ENCODE results near the gene PWWP2A. TPM values are rescaled to one million over a fixed set of nuclear protein-coding genes. Genes with fewer than 3 reads are reported as not detected.
A peak's percentile ranks its signal among the peaks of the same experiment; 100 is the strongest.

The PWWP2A gene
- total and polyA plus RNA-seq, 2 of the 8 experiments (the other 6 are each of a cell fraction or from before 2014, with no cell fraction given) = 18.5 to 63.0 TPM

- no peaks in the 10 kb centered on the region for H3K9me3 ChIP-seq (ENCODE audit: insufficient read depth in 2 of 2, low read depth in 1 of 2, low read length in 1 of 2)
- H4K5ac ChIP-seq (ENCODE audit: insufficient read length, low read depth, low read length) = no peak overlapping the region
- no peak overlapping the region for H2BK20ac ChIP-seq (ENCODE audit: low read length)
- H3K14ac ChIP-seq (ENCODE audit: insufficient read length) = no peak overlapping the region
- H3K79me2 ChIP-seq (ENCODE audit: control insufficient read depth in 1 of 2, insufficient read depth in 2 of 2, low read length in 2 of 2) = no peaks in the 10 kb centered on the region
- DNase-seq (ENCODE audit: low read depth in 1 of 2, low spot score in 2 of 2) (no peak), FAIRE-seq (no peak)
- no peak overlapping the region for H4K91ac ChIP-seq (replicated peaks; ENCODE audit: insufficient read length, low read length)
- H3K4me2 ChIP-seq (ENCODE audit: insufficient read depth in 1 of 2, low read depth in 2 of 2, low read length in 2 of 2) = no peak overlapping the region
- H3K18ac ChIP-seq (ENCODE audit: extremely low read depth, low read length) = no peak overlapping the region
- POLR2A ChIA-PET (ENCODE audit: partially characterized antibody) = interaction anchor here (0.6 to 1.2 kb wide), 4 partner anchors 14 to 87 kb away, joined by 3 to 4 read pairs (median 3); no protein-coding TSS in a partner anchor
- H2BK15ac ChIP-seq (ENCODE audit: low read length) = 0 out of 2 replicates have a peak overlapping the region, but pooled peaks have one; percentile 29
- no peak overlapping the region for H3K23ac ChIP-seq (ENCODE audit: insufficient read length)
- CTCF ChIA-PET (ENCODE audit: partially characterized antibody) = interaction anchor here (0.7 to 1.4 kb wide), 3 partner anchors 10 to 47 kb away, joined by 3 to 5 read pairs (median 3); no protein-coding TSS in a partner anchor
- no peak overlapping the region for H3K27ac ChIP-seq (ENCODE audit: low read depth, low read length)
- H4K8ac ChIP-seq (ENCODE audit: extremely low read depth, insufficient read depth, low read length) = no peak overlapping the region
- H2AK5ac ChIP-seq (ENCODE audit: low read depth, low read length) = no peak overlapping the region
- H3K27me3 ChIP-seq (replicated peaks in 1 of 4; ENCODE audit: control insufficient read depth in 3 of 4, extremely low read depth in 1 of 4, insufficient read depth in 3 of 4, low read length in 3 of 4) = no peaks in the 10 kb centered on the region; a peak in 1 of 7 replicates
- H3K4me1 ChIP-seq (replicated peaks in 1 of 4; ENCODE audit: control insufficient read depth in 3 of 4, insufficient read depth in 4 of 4, low read length in 3 of 4) = peaks cover 0 to 4% (median 1%) of the 10 kb centered on the region in 4 experiments; a peak in 2 of 7 replicates
- WGBS, 2 experiments (ENCODE audit: extremely low coverage in 1 of 2, insufficient coverage in 1 of 2, insufficient read length in 1 of 2, insufficient replicate concordance in 2 of 2, low coverage in 1 of 2, low lambda C conversion rate in 2 of 2, missing lambda C conversion rate in 1 of 2) = 85% methylated on average over 3 of the region's 3 CpGs; no CpG with 5 or more reads in 1 of the 2 experiments
- H3K4me3 ChIP-seq (ENCODE audit: extremely low read depth in 1 of 4, insufficient read depth in 2 of 4, low read depth in 3 of 4, low read length in 4 of 4) = no peak overlapping the region
- no peak overlapping the region for H2BK120ac ChIP-seq (replicated peaks; ENCODE audit: low read depth, low read length)
- no peak overlapping the region for H3K56ac ChIP-seq (replicated peaks; ENCODE audit: insufficient read length, low read depth, low read length)
- H2BK12ac ChIP-seq (ENCODE audit: low read depth, low read length) = 0 out of 2 replicates have a peak overlapping the region, but pooled peaks have one; percentile 27
- H3K23me2 ChIP-seq (ENCODE audit: low read depth, low read length) = no peaks in the 10 kb centered on the region
- peak; percentile 59; the same call in 1 of the 2 replicates for TF ChIP-seq KDM1A (IDR thresholded peaks at IDR 0.05; ENCODE audit: borderline replicate concordance, low read length)
- no peak for TF ChIP-seq TAF1 (IDR thresholded peaks at IDR 0.05; ENCODE audit: low read depth, low read length)
- TF ChIP-seq POU5F1 (IDR thresholded peaks at IDR 0.05; ENCODE audit: low read depth, low read length) = no peak
- H3K4ac ChIP-seq (replicated peaks; ENCODE audit: insufficient read length, low read depth, low read length) = no peak overlapping the region
- no peaks in the 10 kb centered on the region for H3K36me3 ChIP-seq (ENCODE audit: control insufficient read depth in 2 of 4, insufficient read depth in 4 of 4, low read length in 3 of 4)
- no peak overlapping the region for H2AFZ ChIP-seq (ENCODE audit: low read length)
- no peaks in the 10 kb centered on the region for H3K79me1 ChIP-seq (ENCODE audit: low read depth, low read length)
- H4K20me1 ChIP-seq (replicated peaks in 1 of 2; ENCODE audit: control insufficient read depth in 1 of 2, insufficient read depth in 2 of 2, low read length in 2 of 2) = no peaks in the 10 kb centered on the region
- H2BK5ac ChIP-seq (ENCODE audit: low read depth, low read length) = no peak overlapping the region; the same call in 1 of the 2 replicates
- H3K9ac ChIP-seq (replicated peaks in 1 of 4; ENCODE audit: extremely low read depth in 1 of 4, low read depth in 3 of 4, low read length in 3 of 4) = no peak overlapping the region
Observed at GRCh38 chr5:160150381-160150780, 31.1 kb upstream of the PWWP2A start.
